HFF-Myc (cell line): ENCODE data around the gene MCHR1.
"Not testable (repeated sequence)": the region's sequence is repeated elsewhere in the genome, so short reads cannot be mapped to it uniquely, and the experiment has no call there.

Source experiments
- DNase-seq: peaks from one replicate; pipeline ENCODE4 v3.0.0-alpha.2; 2011; ENCODE audit warnings: low read depth; ENCODE audit errors: extremely low read depth
- H3K4me3 ChIP-seq: replicated peaks from 2 replicates; pipeline ENCODE4 v1.5.1; 2011; ENCODE audit warnings: low read depth, mild to moderate bottlenecking, control low read depth, low read length
- CTCF ChIP-seq: IDR thresholded peaks from 2 replicates; pipeline ENCODE4 v1.5.1; 2012; ENCODE audit warnings: mild to moderate bottlenecking, low read depth, low read length, control low read depth; ENCODE audit errors: missing control alignments

MCHR1 gene

GRCh38 chr22:40719599-40719998 is 40.3 kb downstream of the MCHR1 start:
- H3K4me3 ChIP-seq: no peak overlapping the region
- TF ChIP-seq CTCF: no peak
- DNase-seq: no peak

- not testable (repeated sequence) for H3K4me3 ChIP-seq, DNase-seq
Measured at GRCh38 chr22:40720156-40720537, 40.9 kb downstream of the MCHR1 start.

- TF ChIP-seq CTCF: no peak
- no peak for DNase-seq
- H3K4me3 ChIP-seq: no peak overlapping the region
Measured at GRCh38 chr22:40720538-40721256, 41.4 kb downstream of the MCHR1 start.

GRCh38 chr22:40721266-40721665 is 42.0 kb downstream of the MCHR1 start:
- DNase-seq: no peak
- H3K4me3 ChIP-seq: no peak overlapping the region
- no peak for TF ChIP-seq CTCF

GRCh38 chr22:40723396-40723933 is 44.2 kb downstream of the MCHR1 start:
- DNase-seq: no peak
- TF ChIP-seq CTCF: no peak

GRCh38 chr22:40726514-40726913 is 47.2 kb downstream of the MCHR1 start:
- no peak overlapping the region for H3K4me3 ChIP-seq
- no peak for TF ChIP-seq CTCF
- DNase-seq: no peak

More at GRCh38 chr22:40723396-40723933, 44.2 kb downstream of the MCHR1 start:
- H3K4me3 ChIP-seq: no peak overlapping the region

- no peak for TF ChIP-seq CTCF
- DNase-seq: no peak
- H3K4me3 ChIP-seq: no peak overlapping the region
Measured at GRCh38 chr22:40727070-40727963, 48.0 kb downstream of the MCHR1 start.
